HG03159 (cell line): ENCODE data around the gene ADAMTS15.

Experiments used
- ATAC-seq: cut with Tn5 transposase; IDR thresholded peaks from one replicate; pipeline ENCODE4 v1.9.1; 2021; ENCODE audit warnings: mild to moderate bottlenecking, moderate library complexity; ENCODE audit not compliant: unreplicated experiment

The ADAMTS15 gene

GRCh38 chr11:130510407-130511006 is 62.1 kb downstream of the ADAMTS15 start:
- ATAC-seq = no peak

- no peak for ATAC-seq
Observed at GRCh38 chr11:130511765-130512164, 63.3 kb downstream of the ADAMTS15 start.

DNA sequence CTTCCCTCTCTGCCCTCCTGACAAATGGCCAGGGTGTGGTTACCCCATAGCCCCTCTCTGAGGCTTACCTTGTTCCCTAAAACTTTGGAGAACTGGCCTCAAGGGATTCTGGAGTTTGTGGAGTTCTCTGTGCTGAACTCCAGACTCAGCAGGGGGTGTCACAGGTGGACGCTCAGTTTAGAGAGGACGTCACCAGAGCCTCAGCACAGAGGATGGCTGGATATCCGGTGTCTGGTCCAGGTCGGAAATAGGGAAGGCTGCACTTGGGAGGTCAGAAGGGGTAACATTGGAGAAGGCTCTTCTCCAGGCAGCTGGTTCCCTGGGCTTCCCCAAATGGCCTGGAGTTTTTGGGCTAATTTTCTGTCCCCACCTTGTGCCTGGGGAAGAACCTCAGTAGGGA is 64.2 kb downstream of the ADAMTS15 start:
- no peak for ATAC-seq

DNA sequence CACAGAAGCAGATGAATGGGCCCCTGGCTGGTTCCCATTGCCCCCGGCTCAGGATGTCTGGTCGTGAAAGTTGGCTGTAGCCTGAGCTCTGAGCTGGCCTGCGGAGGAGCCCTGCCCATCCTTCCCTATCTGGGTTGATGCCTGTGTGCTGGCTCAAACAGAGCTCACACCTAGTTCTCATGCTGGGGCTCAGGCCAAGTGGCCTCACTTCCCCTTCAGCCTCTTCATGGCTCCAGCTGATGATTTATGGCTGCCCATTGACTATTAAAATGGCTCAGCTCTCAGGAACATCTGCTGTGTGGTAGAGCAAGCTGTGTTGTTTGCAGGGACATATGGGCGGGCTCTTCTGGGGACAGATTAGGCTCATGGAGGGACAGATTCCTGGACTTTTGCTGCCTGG is 64.7 kb downstream of the ADAMTS15 start:
- no peak for ATAC-seq

GRCh38 chr11:130514316-130514715 is 65.9 kb downstream of the ADAMTS15 start:
- ATAC-seq = no peak

DNA sequence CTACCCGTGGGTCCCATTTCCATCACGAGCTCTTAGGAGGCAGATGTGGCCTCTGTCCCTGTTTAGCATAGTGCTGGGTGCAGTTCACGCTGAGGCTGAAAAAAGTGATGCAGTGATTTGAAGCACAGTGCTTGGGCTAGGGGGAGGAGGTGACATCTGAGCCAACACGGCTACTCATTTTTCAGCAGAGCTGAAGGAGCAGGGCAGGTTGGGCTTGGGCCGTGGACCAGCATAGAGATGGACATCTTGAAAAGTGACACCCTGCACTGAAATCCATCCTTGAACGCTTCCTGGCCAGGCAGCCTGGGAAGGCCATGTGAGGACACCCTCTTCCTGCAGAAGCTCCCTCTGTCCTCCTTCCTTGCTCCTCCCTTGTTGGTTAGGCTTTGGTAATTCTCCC is 66.4 kb downstream of the ADAMTS15 start:
- ATAC-seq = no peak

GRCh38 chr11:130515829-130516553 is 67.5 kb downstream of the ADAMTS15 start:
- no peak for ATAC-seq

- ATAC-seq = no peak
Observed at GRCh38 chr11:130516554-130517505, 68.4 kb downstream of the ADAMTS15 start.

GRCh38 chr11:130518164-130518680 is 69.8 kb downstream of the ADAMTS15 start:
- no peak for ATAC-seq

DNA sequence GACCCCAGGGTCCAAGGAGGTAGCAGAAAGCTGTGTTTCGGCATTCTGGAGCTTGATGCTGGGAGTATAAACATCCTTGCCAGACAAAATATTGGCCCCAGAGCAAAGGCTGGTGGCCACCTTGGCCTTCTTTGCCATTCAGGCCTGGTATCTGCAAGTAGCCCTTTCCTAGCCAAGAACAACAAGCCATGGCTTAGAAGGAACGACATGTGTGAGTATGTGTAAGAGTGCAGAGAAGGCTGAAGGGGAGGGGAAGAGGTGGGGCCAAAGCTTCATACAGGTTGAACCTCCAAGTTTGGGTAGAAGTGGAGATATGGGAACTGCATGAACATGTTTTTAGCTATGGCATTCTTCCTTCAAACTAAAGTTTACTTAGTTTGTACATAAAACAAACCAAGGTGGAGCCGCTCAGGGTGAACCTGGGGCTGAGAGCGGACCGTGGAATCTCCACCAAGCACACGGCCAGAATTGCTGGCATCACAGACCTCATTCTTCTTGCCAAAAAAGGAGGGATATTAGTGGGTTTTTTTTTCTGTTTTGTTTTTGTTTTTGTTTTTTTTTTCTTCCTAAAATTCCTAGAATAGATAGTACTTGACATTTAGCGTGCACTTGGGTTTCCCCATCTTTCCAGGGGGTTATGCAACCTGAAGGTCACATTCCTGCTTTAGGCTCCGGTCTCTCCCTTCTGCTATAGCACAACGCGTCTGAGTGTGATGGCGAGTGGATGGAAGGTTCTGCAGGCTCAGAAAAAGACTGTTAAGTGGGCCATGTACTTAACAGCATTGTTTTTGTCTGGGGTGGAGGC is 70.9 kb downstream of the ADAMTS15 start:
- no peak for ATAC-seq

GRCh38 chr11:130520271-130520671 is 71.8 kb downstream of the ADAMTS15 start:
- no peak for ATAC-seq

DNA sequence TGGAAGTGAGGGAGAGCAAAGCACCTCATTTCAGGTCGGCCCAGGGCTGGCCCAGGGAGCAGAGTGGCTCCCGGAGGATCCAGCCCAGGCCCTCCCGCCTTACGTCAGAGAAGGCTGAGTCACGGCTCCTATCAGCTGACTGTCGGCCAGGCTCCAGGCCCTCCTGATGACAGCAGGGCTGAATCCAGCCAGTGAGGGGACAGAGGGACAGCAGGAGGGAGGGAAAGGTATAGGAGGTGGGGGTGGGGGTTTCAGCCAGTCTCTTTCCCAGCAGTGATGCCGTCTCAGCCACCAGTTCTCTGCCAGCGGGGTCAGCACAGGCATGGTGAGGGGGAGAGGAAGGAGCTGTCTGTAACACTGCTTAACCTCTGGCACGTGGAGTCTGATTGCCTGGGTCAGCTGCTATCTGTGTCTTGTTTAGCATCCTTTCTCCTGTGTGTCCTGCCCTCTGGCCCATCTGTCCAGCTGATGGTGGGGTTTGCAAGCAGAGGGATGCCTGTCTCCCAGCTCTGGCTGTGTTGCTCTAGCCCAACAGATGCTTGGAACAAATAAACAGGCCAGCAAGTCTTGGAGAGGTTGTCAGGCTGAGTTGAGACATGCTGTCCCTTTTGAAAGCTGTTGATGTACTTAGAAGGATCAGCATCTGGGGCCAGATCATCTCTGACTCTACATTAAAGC is 74.0 kb downstream of the ADAMTS15 start:
- no peak for ATAC-seq

GRCh38 chr11:130523166-130523565 is 74.7 kb downstream of the ADAMTS15 start:
- no peak for ATAC-seq

GRCh38 chr11:130523609-130524008 is 75.2 kb downstream of the ADAMTS15 start:
- ATAC-seq = no peak

GRCh38 chr11:130524132-130524790 is 75.8 kb downstream of the ADAMTS15 start:
- no peak for ATAC-seq

GRCh38 chr11:130525307-130525706 is 76.9 kb downstream of the ADAMTS15 start:
- ATAC-seq = no peak
